Stimulated activated CD4-positive, alpha-beta T cell treated with anti-CD3 and anti-CD28 coated beads, Interleukin-12 subunit alpha, Interleukin-12 subunit beta, amount 100 ng/mL, for 4 hours (primary cell): Measurements from ENCODE around the gene LBHD2.

Experiments used
- DNase-seq: peaks from one replicate; pipeline ENCODE4 v3.0.0-alpha.2; 2020

The LBHD2 gene

DNA sequence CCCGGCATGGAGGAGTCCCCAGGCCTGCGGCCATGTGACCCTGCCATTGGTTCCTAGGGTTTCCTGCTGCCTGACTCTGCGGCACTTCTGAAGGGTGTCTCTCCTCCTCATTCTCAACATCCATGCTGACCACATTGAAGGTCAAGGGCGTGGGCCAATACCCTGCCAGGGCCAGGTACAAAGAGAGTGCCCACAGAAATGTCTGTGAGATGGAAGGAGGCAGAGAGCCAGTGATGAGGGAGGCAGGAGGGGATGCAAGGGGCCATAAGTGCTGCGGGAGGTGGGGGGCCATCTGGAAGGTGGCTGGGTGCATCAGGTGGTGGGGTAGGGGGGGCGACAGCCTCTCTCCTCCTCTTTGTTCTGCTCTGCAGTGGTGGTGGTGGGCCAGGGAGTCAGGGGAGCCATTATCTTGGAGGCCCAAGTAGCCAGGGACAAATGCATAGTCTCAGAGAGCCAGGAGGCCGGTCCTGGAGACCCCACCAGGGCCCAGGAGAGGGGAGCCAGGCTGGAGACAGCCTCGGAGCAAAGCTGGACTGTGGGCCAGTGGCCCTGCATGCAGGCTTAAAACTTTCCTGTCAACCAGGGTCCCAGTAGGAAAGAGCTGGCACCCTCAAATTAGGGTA lies 13.6 kb upstream of the LBHD2 start:
- no peak for DNase-seq

GRCh38 chr14:103070971-103071542 lies 13.0 kb upstream of the LBHD2 start:
- DNase-seq, result no peak

DNA sequence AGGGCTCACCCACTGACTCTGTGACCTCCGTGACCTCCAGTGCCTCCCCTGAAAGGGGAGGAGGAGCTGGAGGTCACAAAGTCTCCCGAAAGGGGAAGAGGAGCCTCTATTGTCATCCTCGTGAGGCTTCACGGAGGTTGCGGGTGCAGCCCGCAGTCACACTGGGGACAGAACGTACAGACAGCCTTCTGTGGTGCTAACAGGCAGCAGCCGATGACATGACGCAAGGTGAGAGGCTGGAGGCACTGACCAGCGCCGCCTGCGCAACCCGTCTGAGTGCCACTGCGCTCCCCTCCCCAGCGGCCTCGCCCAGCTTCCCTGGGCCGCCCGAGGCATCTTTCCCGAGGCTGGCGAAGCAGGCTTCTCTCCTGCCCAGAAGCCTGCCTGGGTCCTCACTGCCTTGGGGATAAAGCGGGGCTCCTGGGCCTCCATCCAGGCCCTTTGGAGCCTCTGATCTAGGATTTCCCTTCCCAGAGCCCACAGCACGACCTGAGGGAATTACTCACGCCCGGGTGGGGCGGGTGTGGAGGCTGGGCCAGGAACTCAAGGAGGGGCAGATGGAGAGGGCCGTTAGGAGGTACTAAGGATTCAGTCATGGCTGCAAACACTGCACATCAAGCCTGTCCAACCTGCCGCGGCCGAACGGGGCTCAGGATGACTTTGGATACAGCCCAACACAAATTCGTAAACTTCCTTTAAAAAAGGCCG lies 12.3 kb upstream of the LBHD2 start:
- DNase-seq, result no peak

DNA sequence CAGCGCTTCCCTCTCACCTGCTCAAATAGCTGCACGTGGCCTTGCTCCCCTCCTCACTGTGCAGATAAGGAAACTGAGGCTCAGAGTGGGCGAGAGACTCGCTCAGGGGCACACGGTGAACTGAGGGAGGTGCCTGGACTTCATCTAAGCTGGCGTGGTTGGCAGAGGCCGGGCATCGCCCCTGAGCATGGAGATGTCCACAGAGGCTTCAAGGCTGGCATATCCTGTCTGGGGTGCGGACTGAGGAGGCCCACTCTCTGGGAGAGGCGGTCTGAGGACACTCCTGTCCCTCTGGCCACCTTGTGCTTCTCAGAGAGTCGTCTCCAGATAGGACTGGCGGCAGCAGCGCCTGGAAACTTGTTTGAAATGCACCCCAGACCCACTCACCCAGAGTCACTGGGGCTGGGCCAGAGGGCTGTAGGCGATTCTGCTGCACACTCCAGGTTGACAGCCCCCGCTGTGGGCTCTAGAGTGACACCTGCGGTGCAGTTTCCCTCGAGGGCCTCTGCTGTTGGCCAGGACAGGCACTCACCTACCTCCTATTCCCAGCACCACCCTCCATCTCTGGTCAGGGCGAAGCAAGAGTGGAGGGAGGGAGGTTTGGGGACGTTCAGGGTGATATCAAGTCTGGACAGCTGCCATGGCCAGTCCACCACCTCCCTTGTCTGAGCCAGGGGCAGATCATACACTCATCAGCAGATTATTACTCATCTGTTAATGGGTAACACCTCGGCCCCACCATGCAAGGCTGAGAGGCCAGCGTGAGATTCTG lies 11.2 kb upstream of the LBHD2 start:
- DNase-seq, result no peak

DNA sequence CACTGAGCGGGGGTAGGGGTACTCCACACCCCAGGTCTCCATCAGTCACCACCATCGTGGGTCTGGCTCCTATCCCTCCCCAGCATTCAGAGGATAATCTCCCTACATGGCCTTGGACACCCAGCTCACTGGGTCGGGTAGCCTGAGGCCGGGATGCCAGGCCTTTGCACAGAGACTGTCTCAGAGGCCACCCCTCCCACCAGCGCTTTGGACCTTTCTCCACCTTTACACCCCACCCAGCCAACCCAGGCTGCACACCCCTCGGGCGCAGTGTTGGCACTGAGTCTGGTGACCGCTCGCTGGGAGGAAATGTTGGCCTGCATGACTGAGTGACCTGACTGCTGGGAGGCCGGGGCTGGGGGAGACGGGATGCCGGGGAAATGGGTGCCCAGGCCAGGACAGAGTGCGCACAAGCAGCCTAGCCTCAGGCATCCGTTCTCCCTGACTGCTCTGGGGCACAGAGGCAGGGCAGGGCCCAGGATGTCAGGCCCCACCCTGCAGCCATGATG lies 10.6 kb upstream of the LBHD2 start:
- no peak for DNase-seq

GRCh38 chr14:103073876-103074728 lies 9.9 kb upstream of the LBHD2 start:
- no peak for DNase-seq

GRCh38 chr14:103074729-103075367 lies 9.2 kb upstream of the LBHD2 start:
- no peak for DNase-seq

GRCh38 chr14:103078420-103078749 lies 5.6 kb upstream of the LBHD2 start:
- peak; percentile 64 for DNase-seq

DNA sequence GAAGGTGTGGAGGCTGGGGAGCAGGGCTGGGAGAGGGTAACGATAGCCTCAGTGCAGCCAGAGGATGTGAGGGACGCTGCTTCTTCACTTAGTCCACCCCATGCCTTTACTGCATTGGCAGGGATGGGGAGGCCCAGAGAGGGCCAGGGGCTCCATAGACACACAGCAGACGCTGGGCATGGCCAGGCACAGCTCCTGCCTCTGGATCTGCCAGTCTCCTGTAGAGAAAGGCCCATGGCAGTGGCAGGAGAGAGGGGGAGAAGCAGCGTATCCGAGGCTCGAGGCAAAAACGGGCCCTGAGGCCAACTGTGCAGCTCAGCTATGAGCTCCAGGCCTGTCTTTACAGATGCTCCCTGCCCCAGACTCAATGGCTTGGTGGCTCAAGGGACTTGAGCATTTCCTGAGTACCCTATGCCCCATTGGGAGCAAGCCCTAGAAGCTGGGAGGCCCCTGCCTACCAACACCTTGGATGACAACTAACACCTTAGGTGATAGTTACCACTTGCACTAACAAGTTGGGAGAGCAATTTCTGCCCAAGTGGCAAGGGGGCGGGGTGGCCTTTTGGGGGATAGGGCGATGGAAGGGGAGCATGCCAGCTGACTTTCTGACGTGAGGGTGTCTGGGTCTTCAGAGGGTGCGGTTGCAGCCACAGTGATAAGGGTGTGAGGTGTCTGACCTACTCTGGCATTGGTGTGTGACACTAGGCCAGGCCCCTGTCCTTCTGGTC lies 5.0 kb upstream of the LBHD2 start:
- no peak for DNase-seq

DNA sequence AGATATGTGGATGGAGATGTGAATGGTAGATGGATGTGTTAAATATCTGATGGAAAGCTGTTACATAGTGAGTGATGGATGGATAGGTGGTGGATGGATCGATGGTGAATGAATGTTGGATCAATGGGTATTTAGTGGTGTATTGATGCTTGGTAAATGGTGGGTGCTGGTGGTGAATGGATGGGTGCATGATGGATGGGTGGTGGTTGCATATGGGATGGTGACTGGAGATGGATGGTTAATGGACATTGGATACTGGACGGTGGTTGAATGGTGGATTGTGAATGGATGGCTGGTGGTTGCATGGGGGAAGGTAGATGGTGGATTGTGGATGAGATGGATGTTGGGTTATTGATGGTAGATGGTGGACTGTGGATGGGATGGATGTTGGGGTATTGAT lies 2.1 kb upstream of the LBHD2 start:
- no peak for DNase-seq

- no peak for DNase-seq
Observed at GRCh38 chr14:103085106-103086091, 1.4 kb downstream of the LBHD2 start.

- no peak for DNase-seq
Observed at GRCh38 chr14:103086771-103087342, 2.8 kb downstream of the LBHD2 start.

DNA sequence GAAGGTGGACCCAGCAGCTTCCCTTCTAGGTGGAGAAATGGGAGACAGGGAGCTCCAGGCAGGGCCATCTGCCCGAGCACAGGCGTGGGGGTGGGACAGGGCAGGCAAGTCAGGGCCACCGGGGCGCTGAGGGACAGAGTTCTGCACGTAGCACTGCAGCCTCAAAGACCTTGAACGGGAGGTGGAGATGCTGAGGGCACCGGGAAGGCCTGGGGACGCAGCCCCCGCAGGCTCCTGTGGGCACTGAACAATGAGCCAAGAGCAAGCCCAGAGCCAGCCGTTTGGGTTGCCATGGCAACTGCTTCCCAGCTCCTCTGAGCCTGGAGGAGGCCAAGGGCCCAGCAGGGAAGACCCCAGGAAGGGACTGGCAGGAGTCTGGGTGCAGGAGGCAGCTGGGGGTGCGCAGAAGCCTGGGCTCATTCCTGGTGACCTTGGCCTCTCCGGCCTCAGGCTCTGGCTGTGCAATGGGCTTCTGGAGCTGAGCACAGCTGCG lies 3.4 kb downstream of the LBHD2 start:
- DNase-seq, result no peak

DNA sequence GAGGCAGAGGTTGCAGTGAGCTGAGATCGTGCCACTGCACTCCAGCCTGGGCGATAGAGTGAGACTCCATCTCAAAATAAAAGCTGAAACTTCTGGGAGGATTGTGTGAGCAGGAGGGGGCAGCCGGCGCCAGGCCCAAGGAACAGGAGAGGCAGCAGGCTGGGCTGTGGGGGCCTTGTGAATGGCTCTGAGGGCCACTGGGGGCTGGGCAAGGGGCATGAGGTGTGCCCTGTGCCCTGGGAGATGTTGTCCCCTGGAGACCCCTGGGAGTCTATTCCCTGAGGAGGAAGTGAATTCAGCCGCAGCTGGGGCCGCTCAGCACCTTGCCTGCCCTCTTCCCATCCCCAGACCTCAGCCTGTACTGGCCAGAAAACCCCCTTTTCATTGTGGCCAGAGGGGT lies 4.9 kb downstream of the LBHD2 start:
- no peak for DNase-seq

GRCh38 chr14:103089386-103090335 lies 5.7 kb downstream of the LBHD2 start:
- DNase-seq, result no peak

- no peak for DNase-seq
Observed at GRCh38 chr14:103090481-103091020, 6.5 kb downstream of the LBHD2 start.

GRCh38 chr14:103091041-103091882 lies 7.3 kb downstream of the LBHD2 start:
- peak; percentile 80 for DNase-seq
